A549 (cell line): ENCODE measurements around the gene DOCK11. TPM values are rescaled to one million over a fixed set of nuclear protein-coding genes. Genes with fewer than 3 reads are reported as not detected.

ENCODE experiments used
- ATAC-seq, 2 experiments: fragments of 200-7000 bp in 1 of 2; fragments of >200 bp in 1 of 2; cut with Nextera tagmentation in 1 of 2; cut with Tn5 transposase in 1 of 2; 3 replicates each; pipeline versions ENCODE4 v1.8.0 to v1.9.1; 2018 to 2020; ENCODE audit warnings: mild to moderate bottlenecking in 1 of 2, moderate library complexity in 1 of 2
- CTCF ChIA-PET: fragments of 300-600 bp; sonication (Branson Sonifier 250); formaldehyde crosslinking; extraction: SDS; loops from one replicate; lab custom pipeline; 2021; ENCODE audit warnings: antibody characterized with exemption, inconsistent platforms; lab: Yijun Ruan, JAX
- POLR2A ChIA-PET: fragments of 350-600 bp; formaldehyde crosslinking; extraction: SDS; loops from one replicate; lab custom pipeline; 2021; ENCODE audit warnings: antibody characterized with exemption, inconsistent platforms; lab: Yijun Ruan, JAX
- DNase-seq, 2 experiments: peaks; one replicate each; pipeline versions ENCODE4 v3.0.0 to v3.0.0-alpha.2; 2011 to 2016; ENCODE audit warnings: low read depth in 1 of 2, low spot score in 1 of 2
- FAIRE-seq: peaks from 2 replicates; lab custom pipeline; 2011; peaks lifted over from hg19 to GRCh38; lab: Jason Lieb, UNC
- H3K27ac ChIP-seq, 2 experiments: fragments of >200 bp; sonication (Bioruptor Twin); formaldehyde crosslinking; 3 replicates each; pipeline ENCODE4 v1.5.1; 2016 to 2017
- H3K4me1 ChIP-seq: fragments of >200 bp; sonication (Bioruptor Twin); formaldehyde crosslinking; 3 replicates; pipeline ENCODE4 v1.6.1; 2016
- H3K4me2 ChIP-seq: fragments of >200 bp; sonication (Bioruptor Twin); formaldehyde crosslinking; 3 replicates; pipeline ENCODE4 v1.6.1; 2016
- H3K4me3 ChIP-seq: fragments of >200 bp; sonication (Bioruptor Twin); formaldehyde crosslinking; 3 replicates; pipeline ENCODE4 v1.5.1; 2016
- H3K9me3 ChIP-seq: fragments of >200 bp; sonication (Bioruptor Twin); formaldehyde crosslinking; 3 replicates; pipeline ENCODE4 v1.6.1; 2016
- CEBPB ChIP-seq, 2 experiments: fragments of >200 bp in 1 of 2; sonication (Bioruptor Twin) in 1 of 2; formaldehyde crosslinking in 1 of 2; IDR thresholded peaks; 2 replicates each; pipeline ENCODE4 v1.6.1; 2012 to 2016
- EHF ChIP-seq: fragments of 250-450 bp; sonication (Bioruptor Pico); IDR thresholded peaks from 2 replicates; pipeline ENCODE4 v1.5.0; 2020; ENCODE audit warnings: mild to moderate bottlenecking
- EHMT2 ChIP-seq: fragments of 200-600 bp; sonication (generic); IDR thresholded peaks from 2 replicates; pipeline ENCODE4 v1.6.1; 2016; ENCODE audit warnings: antibody characterized with exemption, low read depth, mild to moderate bottlenecking, moderate library complexity
- ELK1 ChIP-seq: fragments of 150-350 bp; IDR thresholded peaks from 2 replicates; pipeline ENCODE4 v1.6.1; 2014; ENCODE audit warnings: low read depth, mild to moderate bottlenecking, low read length
- ESRRA ChIP-seq: fragments of 150-350 bp; IDR thresholded peaks from 2 replicates; pipeline ENCODE4 v1.6.1; 2014; ENCODE audit warnings: mild to moderate bottlenecking, low read length, borderline replicate concordance
- FOXS1 ChIP-seq: fragments of 250-450 bp; sonication (Bioruptor Pico); IDR thresholded peaks from 2 replicates; pipeline ENCODE4 v1.5.0; 2020; ENCODE audit warnings: mild to moderate bottlenecking, moderate library complexity
- GATA3 ChIP-seq: IDR thresholded peaks from 2 replicates; pipeline ENCODE4 v1.6.1; 2012; ENCODE audit warnings: borderline replicate concordance
- HEYL ChIP-seq: fragments of 250-450 bp; sonication (Bioruptor Pico); IDR thresholded peaks from 2 replicates; pipeline ENCODE4 v1.8.0; 2021; ENCODE audit warnings: mild to moderate bottlenecking, moderate library complexity
- HMGXB4 ChIP-seq: fragments of 250-450 bp; sonication (Bioruptor Pico); IDR thresholded peaks from 2 replicates; pipeline ENCODE4 v1.5.0; 2021; ENCODE audit warnings: mild to moderate bottlenecking, moderate library complexity, borderline replicate concordance
- HOXA7 ChIP-seq: fragments of 250-450 bp; sonication (Bioruptor Pico); IDR thresholded peaks from 2 replicates; pipeline ENCODE4 v1.5.0; 2020; ENCODE audit warnings: mild to moderate bottlenecking, moderate library complexity
- HOXB5 ChIP-seq: fragments of 250-450 bp; sonication (Bioruptor Pico); IDR thresholded peaks from 2 replicates; pipeline ENCODE4 v1.5.0; 2020; ENCODE audit warnings: mild to moderate bottlenecking, moderate library complexity
- JUN ChIP-seq, 2 experiments: fragments of >200 bp; sonication (Bioruptor Twin); formaldehyde crosslinking; IDR thresholded peaks; 2 replicates in 1 of 2; 3 replicates in 1 of 2; pipeline ENCODE4 v1.6.1; 2016 to 2017
- KDM1A ChIP-seq: fragments of 200-600 bp; sonication (generic); IDR thresholded peaks from 2 replicates; pipeline ENCODE4 v1.6.1; 2016; ENCODE audit warnings: low read depth, mild to moderate bottlenecking
- MAX ChIP-seq: IDR thresholded peaks from 2 replicates; pipeline ENCODE4 v1.6.1; 2012
- MYC ChIP-seq: IDR thresholded peaks from 2 replicates; pipeline ENCODE4 v1.6.1; 2012; ENCODE audit warnings: mild to moderate bottlenecking, inconsistent platforms, low read length, improper control_type of control experiment, borderline replicate concordance
- NFE2L2 ChIP-seq: fragments of 150-350 bp; conservative IDR thresholded peaks from 2 replicates; pipeline ENCODE4 v1.6.1; 2014; ENCODE audit warnings: low read length
- NR3C1 ChIP-seq: fragments of >200 bp; sonication (Bioruptor Twin); formaldehyde crosslinking; IDR thresholded peaks from 3 replicates; pipeline ENCODE4 v1.6.1; 2017
- PBX3 ChIP-seq: IDR thresholded peaks from 2 replicates; pipeline ENCODE4 v1.6.1; 2012
- PHF8 ChIP-seq: fragments of 200-600 bp; sonication (generic); IDR thresholded peaks from 2 replicates; pipeline ENCODE4 v1.6.1; 2016; ENCODE audit warnings: low read depth, mild to moderate bottlenecking, antibody characterized with exemption, moderate library complexity, borderline replicate concordance
- RAD21 ChIP-seq, 2 experiments: fragments of >200 bp in 1 of 2; sonication (Bioruptor Twin) in 1 of 2; formaldehyde crosslinking in 1 of 2; IDR thresholded peaks in 1 of 2; conservative IDR thresholded peaks in 1 of 2; 2 replicates in 1 of 2; 3 replicates in 1 of 2; pipeline ENCODE4 v1.6.1; 2012 to 2018; ENCODE audit warnings: inconsistent platforms in 1 of 2
- RCOR1 ChIP-seq: fragments of 150-350 bp; IDR thresholded peaks from 2 replicates; pipeline ENCODE4 v1.6.1; 2014; ENCODE audit warnings: antibody characterized with exemption, low read length, low read depth
- RNF2 ChIP-seq: fragments of 200-600 bp; sonication (generic); IDR thresholded peaks from 2 replicates; pipeline ENCODE4 v1.6.1; 2016; ENCODE audit warnings: low read depth, mild to moderate bottlenecking, antibody characterized with exemption, moderate library complexity, borderline replicate concordance
- SREBF2 ChIP-seq: fragments of 450-650 bp; IDR thresholded peaks from 2 replicates; pipeline ENCODE4 v1.6.1; 2014; ENCODE audit warnings: mild to moderate bottlenecking, moderate library complexity
- TFCP2L1 ChIP-seq: fragments of 250-450 bp; sonication (Bioruptor Pico); IDR thresholded peaks from 2 replicates; pipeline ENCODE4 v1.5.0; 2021; ENCODE audit warnings: mild to moderate bottlenecking
- TP53 ChIP-seq: fragments of 250-450 bp; sonication (Bioruptor Pico); IDR thresholded peaks from 2 replicates; pipeline ENCODE4 v1.5.0; 2021; ENCODE audit warnings: mild to moderate bottlenecking, moderate library complexity
- ZC3H11A ChIP-seq: fragments of 450-650 bp; IDR thresholded peaks from 2 replicates; pipeline ENCODE4 v1.6.1; 2014; ENCODE audit warnings: antibody characterized with exemption, mild to moderate bottlenecking
- ZFP36 ChIP-seq: fragments of 450-650 bp; IDR thresholded peaks from 2 replicates; pipeline ENCODE4 v1.6.1; 2014; ENCODE audit warnings: borderline replicate concordance; ENCODE audit not compliant: partially characterized antibody
- ZNF302 ChIP-seq: fragments of 250-450 bp; sonication (Bioruptor Pico); IDR thresholded peaks from 2 replicates; pipeline ENCODE4 v1.9.0; 2021; ENCODE audit warnings: inconsistent platforms, mild to moderate bottlenecking, moderate library complexity
- ZSCAN20 ChIP-seq: fragments of 250-450 bp; sonication (Bioruptor Pico); IDR thresholded peaks from 2 replicates; pipeline ENCODE4 v1.8.0; 2022; ENCODE audit warnings: mild to moderate bottlenecking, moderate library complexity
- WGBS: methylation state at CpG from one replicate; pipeline ENCODE4 v1.1.6; 2017; ENCODE audit errors: missing lambda C conversion rate; 5-methylcytosine and 5-hydroxymethylcytosine counted together
- polyA plus RNA-seq, 4 experiments: library from polyadenylated mRNA; depleted of rRNA in 3 of 4; stranded (reverse); fragments of >200 nt; fragmentation: RNase III in 1 of 4; extraction: RNeasy Plus Mini Kit Qiagen cat#74134 plus additional on column Dnase treatment in 1 of 4; gene quantifications; 2 replicates in 3 of 4; 3 replicates in 1 of 4; pipeline ENCODE4 v1.2.3, GENCODE V29; 2011 to 2017

The DOCK11 gene
- polyA plus RNA-seq, 2 of the 4 experiments (the other 2 are of a cell fraction): 5.8 to 9.5 TPM

- no peak overlapping the region for H3K4me3 ChIP-seq
- FAIRE-seq (peak; percentile 77), ATAC-seq (no peak), DNase-seq (no peak)
- H3K27ac ChIP-seq: no peak overlapping the region
- no peaks in the 10 kb centered on the region for H3K4me1 ChIP-seq
- no peaks in the 10 kb centered on the region for H3K9me3 ChIP-seq
- ChIA-PET CTCF (interaction anchor here (0.8 to 1.4 kb wide), 2 partner anchors 12 to 218 kb away, joined by 3 to 5 read pairs; no protein-coding TSS in a partner anchor), POLR2A (no interaction called here)
- WGBS: 56% methylated on average over 1 of the region's 1 CpG
- TF ChIP-seq TFCP2L1 (CRISPR knock-in tag) (no peak), ZSCAN20 (CRISPR knock-in tag) (no peak), HOXA7 (CRISPR knock-in tag) (no peak), SREBF2 (no peak), PBX3 (no peak), EHMT2 (no peak), HMGXB4 (CRISPR knock-in tag) (no peak), ZC3H11A (no peak), RCOR1 (no peak), MAX (no peak), HOXB5 (CRISPR knock-in tag) (no peak), EHF (CRISPR knock-in tag) (no peak)
- no peak overlapping the region for H3K4me2 ChIP-seq
These were observed 93.6 kb downstream of the DOCK11 start for GRCh38 chrX:118589227-118589626.

- POLR2A ChIA-PET: no interaction called here
- TF ChIP-seq RNF2: no peak
- TF ChIP-seq MAX: no peak
- no peak for TF ChIP-seq TP53 (CRISPR knock-in tag)
- TF ChIP-seq ESRRA: no peak
- no peak for TF ChIP-seq ZNF302
- no peak for TF ChIP-seq RAD21 (conservative IDR thresholded peaks at IDR 0.05 in 1 of 2, IDR thresholded peaks at IDR 0.05 in 1 of 2)
- TF ChIP-seq, all 56 proteins: peak for 0
- DNase-seq: no peak
- H3K9me3 ChIP-seq: no peaks in the 10 kb centered on the region
- CTCF ChIA-PET: interaction anchor here (0.9 kb wide), 1 partner anchor 134 kb away, joined by 5 read pairs; no protein-coding TSS in a partner anchor
- no peak overlapping the region for H3K4me2 ChIP-seq
- WGBS: 61% methylated on average over 3 of the region's 3 CpGs
- no peak overlapping the region for H3K27ac ChIP-seq
- H3K4me1 ChIP-seq: no peaks in the 10 kb centered on the region
- ATAC-seq: no peak
- no peak overlapping the region for H3K4me3 ChIP-seq
- FAIRE-seq: no peak
These were observed 97.8 kb downstream of the DOCK11 start for GRCh38 chrX:118593407-118593806.

- ATAC-seq: no peak
- CTCF ChIA-PET: interaction anchor here (0.6 to 0.7 kb wide), 2 partner anchors 10 to 28 kb away, joined by 3 to 4 read pairs; no protein-coding TSS in a partner anchor
- TF ChIP-seq CEBPB (IDR thresholded peaks at IDR 0.05): no peak
- no peak for TF ChIP-seq NFE2L2
- TF ChIP-seq ZFP36: no peak
- TF ChIP-seq KDM1A: no peak
- no peak for TF ChIP-seq JUN (IDR thresholded peaks at IDR 0.05)
- no peak for TF ChIP-seq HEYL (CRISPR knock-in tag)
- TF ChIP-seq ESRRA: no peak
- no peak for TF ChIP-seq MYC
- TF ChIP-seq ELK1: no peak
- TF ChIP-seq RCOR1: no peak
- no peak for TF ChIP-seq NR3C1
- no peak for TF ChIP-seq PHF8
- TF ChIP-seq FOXS1: no peak
- TF ChIP-seq RNF2: no peak
- no peak for TF ChIP-seq GATA3
These were observed 99.2 kb downstream of the DOCK11 start for GRCh38 chrX:118594697-118595420.

More at GRCh38 chrX:118594697-118595420, 99.2 kb downstream of the DOCK11 start:
- H3K4me2 ChIP-seq: no peak overlapping the region
- no peaks in the 10 kb centered on the region for H3K4me1 ChIP-seq
- no peak overlapping the region for H3K27ac ChIP-seq
- no peaks in the 10 kb centered on the region for H3K9me3 ChIP-seq
- 82% methylated on average over 4 of the region's 4 CpGs for WGBS
- POLR2A ChIA-PET: no interaction called here
- no peak overlapping the region for H3K4me3 ChIP-seq
- FAIRE-seq (peak; percentile 54), DNase-seq (no peak)
